HEK293 (cell line): ENCODE measurements around the gene RANBP10.

Experiments used
- CTCF ChIA-PET: fragments of 350-600 bp; formaldehyde crosslinking; extraction: SDS; loops from one replicate; lab custom pipeline; 2021; ENCODE audit warnings: antibody characterized with exemption; lab: Yijun Ruan, JAX
- POLR2A ChIA-PET: fragments of 300-600 bp; formaldehyde crosslinking; extraction: SDS; loops from one replicate; lab custom pipeline; 2020; ENCODE audit warnings: antibody characterized with exemption, inconsistent platforms; lab: Yijun Ruan, JAX
- H3K27ac ChIP-seq: fragments of 200-500 bp; sonication (Bioruptor generic); 2 replicates; pipeline ENCODE4 v1.5.1; 2014; ENCODE audit warnings: low read depth, low read length, control low read depth, inconsistent platforms; ENCODE audit errors: extremely low read depth
- H3K36me3 ChIP-seq, 2 experiments: fragments of 200-500 bp in 1 of 2; sonication (Bioruptor generic) in 1 of 2; 1 replicate in 1 of 2; 2 replicates in 1 of 2; pipeline ENCODE4 v1.5.1; 2014 to 2017; ENCODE audit warnings: inconsistent platforms in 2 of 2, low read length in 2 of 2; ENCODE audit not compliant: control insufficient read depth in 2 of 2, insufficient read depth in 1 of 2
- H3K4me1 ChIP-seq: fragments of 200-500 bp; sonication (Bioruptor generic); 2 replicates; pipeline ENCODE4 v1.5.1; 2014; ENCODE audit warnings: mild to moderate bottlenecking, low read length, inconsistent platforms; ENCODE audit not compliant: control insufficient read depth, insufficient read depth
- H3K4me3 ChIP-seq: 2 replicates; pipeline ENCODE4 v1.5.1; 2011; ENCODE audit warnings: low read depth, mild to moderate bottlenecking, control low read depth, low read length, moderate library complexity
- H3K9me3 ChIP-seq: fragments of 200-500 bp; sonication (Bioruptor generic); 2 replicates; pipeline ENCODE4 v1.5.1; 2014; ENCODE audit warnings: low read depth, low read length, inconsistent platforms; ENCODE audit not compliant: control insufficient read depth, insufficient read depth
- TF ChIP-seq, protein P1 (sequence below): fragments of 450-650 bp; formaldehyde crosslinking; IDR thresholded peaks from 2 replicates; pipeline ENCODE4 v1.5.1; 2016; ENCODE audit warnings: missing biosample characterization, missing genetic modification characterization
- TF ChIP-seq, protein P2 (sequence below): fragments of 450-650 bp; formaldehyde crosslinking; IDR thresholded peaks from 2 replicates; pipeline ENCODE4 v1.5.1; 2017; ENCODE audit warnings: missing biosample characterization, missing genetic modification characterization

Gene RANBP10

DNA sequence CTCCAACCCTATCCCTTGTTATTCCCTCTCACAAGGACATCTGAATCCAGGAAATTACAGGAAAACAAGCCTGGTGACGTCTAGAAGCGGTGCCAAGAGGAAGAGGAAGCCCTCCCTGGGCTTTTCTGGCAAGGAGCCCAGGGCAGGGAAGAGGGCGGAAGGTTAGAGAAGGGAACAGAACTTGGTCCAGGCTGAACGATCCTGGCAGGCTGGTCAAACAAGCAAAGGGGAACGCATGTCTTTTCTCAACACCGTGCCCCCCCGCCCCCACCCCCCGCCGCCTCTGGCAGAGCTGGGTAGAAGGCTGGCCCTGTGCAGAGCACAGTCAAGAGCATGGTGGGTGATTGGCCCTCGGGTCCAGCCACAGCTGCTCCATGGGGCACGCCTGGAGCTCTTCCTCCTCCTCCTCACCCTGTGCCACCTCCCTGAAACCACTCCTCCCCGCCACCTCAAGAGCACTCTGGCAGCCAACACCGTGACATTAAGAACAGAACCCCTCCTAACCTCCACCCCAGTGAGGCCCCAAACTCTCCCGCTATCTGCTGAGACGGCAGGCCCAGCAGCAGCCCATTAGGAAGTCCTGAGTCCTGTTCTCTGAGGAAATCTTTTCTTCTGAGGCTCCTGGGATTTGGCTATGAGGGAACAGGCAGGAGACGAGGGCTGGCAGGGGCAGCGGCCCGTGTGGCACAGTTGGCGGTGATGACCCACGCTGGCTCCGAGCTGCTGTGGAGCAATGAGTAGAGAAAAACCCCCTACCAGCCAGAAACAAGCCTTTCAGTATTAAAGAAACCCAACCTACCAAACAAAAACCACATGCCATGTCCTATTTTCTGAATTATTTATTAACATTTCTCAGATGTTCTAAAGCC is 132.4 kb downstream of the RANBP10 start:
- Histone ChIP-seq H3K4me1 (0 out of 2 replicates have a peak, but pooled peaks cover 3% of the 10 kb centered on the region), H3K27ac (no peak overlapping the region), H3K9me3 (no peaks in the 10 kb centered on the region), H3K4me3 (no peak overlapping the region), H3K36me3 (peaks cover 0 to 16% of the 10 kb centered on the region in 2 experiments; a peak in 1 of 3 replicates)
- POLR2A ChIA-PET: interaction anchor here (0.6 kb wide), 1 partner anchor 46 kb away, joined by 4 read pairs; no protein-coding TSS in a partner anchor
- CTCF ChIA-PET: interaction anchor here (0.5 to 3.1 kb wide), 16 partner anchors 9 to 429 kb away, joined by 3 to 31 read pairs (median 4); partner anchors contain the start of genes CENPT, GFOD2 and NRN1L
- TF ChIP-seq, protein P1, sequence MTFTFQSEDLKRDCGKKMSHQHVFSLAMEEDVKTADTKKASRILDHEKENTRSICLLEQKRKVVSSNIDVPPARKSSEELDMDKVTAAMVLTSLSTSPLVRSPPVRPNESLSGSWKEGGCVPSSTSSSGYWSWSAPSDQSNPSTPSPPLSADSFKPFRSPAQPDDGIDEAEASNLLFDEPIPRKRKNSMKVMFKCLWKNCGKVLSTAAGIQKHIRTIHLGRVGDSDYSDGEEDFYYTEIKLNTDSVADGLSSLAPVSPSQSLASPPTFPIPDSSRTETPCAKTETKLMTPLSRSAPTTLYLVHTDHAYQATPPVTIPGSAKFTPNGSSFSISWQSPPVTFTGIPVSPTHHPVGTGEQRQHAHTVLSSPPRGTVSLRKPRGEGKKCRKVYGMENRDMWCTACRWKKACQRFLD (tag by site-specific recombination): no peak
- TF ChIP-seq, protein P2, sequence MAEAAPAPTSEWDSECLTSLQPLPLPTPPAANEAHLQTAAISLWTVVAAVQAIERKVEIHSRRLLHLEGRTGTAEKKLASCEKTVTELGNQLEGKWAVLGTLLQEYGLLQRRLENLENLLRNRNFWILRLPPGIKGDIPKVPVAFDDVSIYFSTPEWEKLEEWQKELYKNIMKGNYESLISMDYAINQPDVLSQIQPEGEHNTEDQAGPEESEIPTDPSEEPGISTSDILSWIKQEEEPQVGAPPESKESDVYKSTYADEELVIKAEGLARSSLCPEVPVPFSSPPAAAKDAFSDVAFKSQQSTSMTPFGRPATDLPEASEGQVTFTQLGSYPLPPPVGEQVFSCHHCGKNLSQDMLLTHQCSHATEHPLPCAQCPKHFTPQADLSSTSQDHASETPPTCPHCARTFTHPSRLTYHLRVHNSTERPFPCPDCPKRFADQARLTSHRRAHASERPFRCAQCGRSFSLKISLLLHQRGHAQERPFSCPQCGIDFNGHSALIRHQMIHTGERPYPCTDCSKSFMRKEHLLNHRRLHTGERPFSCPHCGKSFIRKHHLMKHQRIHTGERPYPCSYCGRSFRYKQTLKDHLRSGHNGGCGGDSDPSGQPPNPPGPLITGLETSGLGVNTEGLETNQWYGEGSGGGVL (tag by site-specific recombination): 0 out of 2 replicates have a peak, but pooled peaks have one; percentile 23
